Frontal cortex (tissue), 4 donors: ENCODE data around the gene FLG. TPM values are rescaled to one million over a fixed set of nuclear protein-coding genes. Genes with fewer than 3 reads are reported as not detected.
"Not testable (repeated sequence)": the region's sequence is repeated elsewhere in the genome, so short reads cannot be mapped to it uniquely, and the experiment has no call there.

Source experiments
- DNase-seq, 2 donors: peaks; one replicate each; pipeline ENCODE4 v3.0.0; 2012; ENCODE audit warnings: low spot score in 2 of 2
- FAIRE-seq: peaks from 2 replicates; lab custom pipeline; 2012; peaks lifted over from hg19 to GRCh38; lab: Jason Lieb, UNC
- total RNA-seq: library from RNA; depleted of rRNA; stranded (reverse); fragments of >200 nt; gene quantifications from one replicate; pipeline ENCODE4 v1.2.3, GENCODE V29; 2014
- donor health status: control.
- donor health status: control.
- donor health status: control.

Gene FLG
- total RNA-seq, 1 donor from 2014 or later = under 0.01 TPM

- not testable (repeated sequence) for FAIRE-seq, DNase-seq
Observed at GRCh38 chr1:152304773-152305172, 20.3 kb downstream of the FLG start.

- not testable (repeated sequence) for FAIRE-seq, DNase-seq
Observed at GRCh38 chr1:152303139-152303872, 21.7 kb downstream of the FLG start.

GRCh38 chr1:152256394-152256793, 68.6 kb downstream of the FLG start:
- DNase-seq, FAIRE-seq: not testable (repeated sequence)

Other genes starting within 250 kb of the FLG start
- not detected for gene TCHHL1, start 236.2 kb downstream of the FLG start, total RNA-seq
- gene TCHH, start 209.8 kb downstream of the FLG start, total RNA-seq = under 0.01 TPM
- not detected for gene RPTN, start 166.0 kb downstream of the FLG start, total RNA-seq
- not detected for gene HRNR, start 101.0 kb downstream of the FLG start, total RNA-seq
- gene FLG2, start 34.8 kb upstream of the FLG start, total RNA-seq = not detected
- not detected for gene CRNN, start 89.0 kb upstream of the FLG start, total RNA-seq
- gene LCE5A, start 185.6 kb upstream of the FLG start, total RNA-seq = not detected
- not detected for gene CRCT1, start 189.2 kb upstream of the FLG start, total RNA-seq
- not detected for gene LCE3E, start 241.5 kb upstream of the FLG start, total RNA-seq